ENCODE data around the gene BCAS1.
A peak's percentile ranks its signal among the peaks of the same experiment; 100 is the strongest.
"Not testable (repeated sequence)": the region's sequence is repeated elsewhere in the genome, so short reads cannot be mapped to it uniquely, and the experiment has no call there.

The BCAS1 gene

GRCh38 chr20:54015496-54015895 is 54.9 kb downstream of the BCAS1 start:
- no peak for ATAC-seq

- no peak for ATAC-seq
Measured at GRCh38 chr20:54014293-54014926, 56.0 kb downstream of the BCAS1 start.

GRCh38 chr20:54013471-54013870 is 56.9 kb downstream of the BCAS1 start:
- no peak for ATAC-seq

GRCh38 chr20:54011346-54011745 is 59.0 kb downstream of the BCAS1 start:
- ATAC-seq, result no peak

- ATAC-seq, result not testable (repeated sequence)
Measured at GRCh38 chr20:54006216-54006615, 64.2 kb downstream of the BCAS1 start.

- ATAC-seq, result no peak
Measured at GRCh38 chr20:54005524-54005923, 64.9 kb downstream of the BCAS1 start.

- peak; percentile 61 to 78 for ATAC-seq
Measured at GRCh38 chr20:54004445-54004844, 65.9 kb downstream of the BCAS1 start.

- ATAC-seq, result no peak
Measured at GRCh38 chr20:54002741-54003140, 67.7 kb downstream of the BCAS1 start.

GRCh38 chr20:54002056-54002575 is 68.3 kb downstream of the BCAS1 start:
- ATAC-seq, result no peak

- no peak for ATAC-seq
Measured at GRCh38 chr20:54000914-54001313, 69.5 kb downstream of the BCAS1 start.

- no peak for ATAC-seq
Measured at GRCh38 chr20:54000262-54000661, 70.1 kb downstream of the BCAS1 start.

- no peak for ATAC-seq
Measured at GRCh38 chr20:53999077-53999476, 71.3 kb downstream of the BCAS1 start.

GRCh38 chr20:53996584-53997486 is 73.6 kb downstream of the BCAS1 start:
- no peak for ATAC-seq

GRCh38 chr20:53995949-53996348 is 74.4 kb downstream of the BCAS1 start:
- no peak for ATAC-seq

- no peak for ATAC-seq
Measured at GRCh38 chr20:53994088-53994487, 76.3 kb downstream of the BCAS1 start.

- ATAC-seq, result no peak
Measured at GRCh38 chr20:53993310-53993709, 77.1 kb downstream of the BCAS1 start.

GRCh38 chr20:53990768-53991450 is 79.5 kb downstream of the BCAS1 start:
- no peak for ATAC-seq

- ATAC-seq, result no peak
Measured at GRCh38 chr20:53990003-53990402, 80.4 kb downstream of the BCAS1 start.

GRCh38 chr20:53989401-53989800 is 81.0 kb downstream of the BCAS1 start:
- no peak for ATAC-seq

GRCh38 chr20:53986037-53986650 is 84.2 kb downstream of the BCAS1 start:
- no peak for ATAC-seq

GRCh38 chr20:53985150-53985518 is 85.3 kb downstream of the BCAS1 start:
- no peak for ATAC-seq

- ATAC-seq, result no peak
Measured at GRCh38 chr20:53984356-53985149, 85.8 kb downstream of the BCAS1 start.
